ENCODE data around the gene KMT2D. TPM values are rescaled to one million over a fixed set of nuclear protein-coding genes. Genes with fewer than 3 reads are reported as not detected.
A peak's percentile ranks its signal among the peaks of the same experiment; 100 is the strongest.

The KMT2D gene
- total RNA-seq, 1 donor from 2014 or later, result 86.9 TPM

DNA sequence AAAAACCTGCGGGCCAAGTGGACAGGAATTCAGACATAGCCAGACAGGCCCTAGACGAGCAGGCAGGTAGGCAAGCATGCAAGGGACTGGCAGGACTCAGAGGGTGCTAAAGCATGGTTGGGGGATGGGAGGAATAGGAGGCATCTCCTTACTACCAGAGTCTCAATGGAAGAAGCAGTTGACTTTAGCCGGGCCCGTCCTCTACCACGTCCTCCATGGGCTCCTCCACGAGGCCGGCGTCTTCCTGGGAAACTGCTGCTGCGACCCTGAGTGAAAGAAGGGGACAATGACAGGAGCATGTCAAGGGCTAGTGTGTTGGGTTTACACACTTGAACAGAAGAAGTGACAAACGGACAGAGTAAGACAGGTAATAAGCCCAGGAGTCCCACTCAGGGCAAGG is 11.6 kb downstream of the KMT2D start:
- H4K20me1 ChIP-seq (ENCODE audit: insufficient read depth, low read length), result peaks cover 86% of the 10 kb centered on the region
- Mint-ChIP-seq H3K27ac (ENCODE audit: unreplicated experiment) (peak overlapping the region; percentile 81), H3K27me3 (ENCODE audit: low read depth, unreplicated experiment) (no peaks in the 10 kb centered on the region), H3K36me3 (ENCODE audit: low read depth, unreplicated experiment) (peaks cover 32% of the 10 kb centered on the region), H3K9me3 (ENCODE audit: unreplicated experiment) (no peaks in the 10 kb centered on the region), H3K4me1 (ENCODE audit: low read depth, unreplicated experiment) (peaks cover 22% of the 10 kb centered on the region), H3K4me3 (ENCODE audit: unreplicated experiment) (no peak overlapping the region)
- H3K4me3 ChIP-seq (ENCODE audit: insufficient read depth, low read depth, low read length), result no peak overlapping the region
- peaks cover 15% of the 10 kb centered on the region for H3K4me1 ChIP-seq (ENCODE audit: insufficient read depth, low read length)
- H3K27me3 ChIP-seq (ENCODE audit: insufficient read depth, low read length), result no peaks in the 10 kb centered on the region
- H3K4me2 ChIP-seq (ENCODE audit: low read length), result peak overlapping the region; percentile 72
- no peak for DNase-seq (ENCODE audit: low read depth)
- peak overlapping the region; percentile 45 for H3K27ac ChIP-seq (ENCODE audit: low read depth, low read length)
- H3K9ac ChIP-seq (ENCODE audit: low read length), result no peak overlapping the region
- H3K79me2 ChIP-seq (ENCODE audit: insufficient read depth, low read length), result peaks cover 62% of the 10 kb centered on the region
- H3K36me3 ChIP-seq (ENCODE audit: insufficient read depth, low read length), result peaks cover 52% of the 10 kb centered on the region
- no peaks in the 10 kb centered on the region for H3K9me3 ChIP-seq (ENCODE audit: insufficient read depth, low read depth, low read length)
- no peak for FAIRE-seq
- H2AFZ ChIP-seq (ENCODE audit: low read depth, low read length), result no peak overlapping the region
- TF ChIP-seq EZH2 (IDR thresholded peaks at IDR 0.05; ENCODE audit: insufficient read depth, low read length), result no peak
- TF ChIP-seq, protein P1, sequence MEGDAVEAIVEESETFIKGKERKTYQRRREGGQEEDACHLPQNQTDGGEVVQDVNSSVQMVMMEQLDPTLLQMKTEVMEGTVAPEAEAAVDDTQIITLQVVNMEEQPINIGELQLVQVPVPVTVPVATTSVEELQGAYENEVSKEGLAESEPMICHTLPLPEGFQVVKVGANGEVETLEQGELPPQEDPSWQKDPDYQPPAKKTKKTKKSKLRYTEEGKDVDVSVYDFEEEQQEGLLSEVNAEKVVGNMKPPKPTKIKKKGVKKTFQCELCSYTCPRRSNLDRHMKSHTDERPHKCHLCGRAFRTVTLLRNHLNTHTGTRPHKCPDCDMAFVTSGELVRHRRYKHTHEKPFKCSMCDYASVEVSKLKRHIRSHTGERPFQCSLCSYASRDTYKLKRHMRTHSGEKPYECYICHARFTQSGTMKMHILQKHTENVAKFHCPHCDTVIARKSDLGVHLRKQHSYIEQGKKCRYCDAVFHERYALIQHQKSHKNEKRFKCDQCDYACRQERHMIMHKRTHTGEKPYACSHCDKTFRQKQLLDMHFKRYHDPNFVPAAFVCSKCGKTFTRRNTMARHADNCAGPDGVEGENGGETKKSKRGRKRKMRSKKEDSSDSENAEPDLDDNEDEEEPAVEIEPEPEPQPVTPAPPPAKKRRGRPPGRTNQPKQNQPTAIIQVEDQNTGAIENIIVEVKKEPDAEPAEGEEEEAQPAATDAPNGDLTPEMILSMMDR (IDR thresholded peaks at IDR 0.05; ENCODE audit: insufficient read depth, low read depth, low read length), result no peak

DNA sequence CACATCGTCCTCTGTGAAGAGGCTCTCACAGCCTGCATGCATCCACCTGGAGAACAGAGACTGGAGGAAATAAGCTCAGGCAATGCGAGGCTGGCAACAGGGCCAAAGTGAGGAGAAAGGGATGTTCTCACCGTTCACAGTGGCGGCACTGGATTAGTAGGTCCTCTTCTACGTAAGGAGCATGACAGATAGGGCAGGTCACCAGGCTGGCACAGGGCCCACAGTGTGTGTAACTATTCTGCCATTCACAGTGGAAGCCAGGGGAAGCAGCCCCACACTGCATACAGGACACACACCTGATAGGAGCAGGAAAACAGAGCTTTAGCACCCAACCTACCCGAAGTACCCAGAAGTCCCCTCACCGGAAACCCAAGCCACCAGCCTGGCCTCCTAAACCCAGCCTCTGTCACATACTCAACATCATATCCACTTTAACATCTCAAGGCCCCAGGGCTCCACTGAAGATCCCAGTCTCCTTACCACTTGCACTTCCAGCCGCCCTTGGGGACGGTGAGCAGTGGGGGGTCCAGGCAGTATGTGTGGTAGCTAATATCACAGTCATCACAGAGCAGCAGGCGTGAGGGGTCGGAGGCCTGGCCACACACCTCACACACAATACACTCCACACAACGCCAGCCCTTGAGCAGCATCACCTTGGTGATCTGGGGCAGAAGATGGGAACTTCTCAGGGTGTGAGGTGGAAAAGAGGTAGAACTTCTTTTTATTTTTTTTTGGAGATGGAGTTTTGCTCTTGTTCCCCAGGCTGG is 14.3 kb downstream of the KMT2D start:
- peak overlapping the region; percentile 47 for H3K27ac Mint-ChIP-seq (ENCODE audit: unreplicated experiment)
- H3K36me3 Mint-ChIP-seq (ENCODE audit: low read depth, unreplicated experiment), result peaks cover 33% of the 10 kb centered on the region
- Histone ChIP-seq H3K27ac (ENCODE audit: low read depth, low read length) (no peak overlapping the region), H3K9me3 (ENCODE audit: insufficient read depth, low read depth, low read length) (no peaks in the 10 kb centered on the region), H3K27me3 (ENCODE audit: insufficient read depth, low read length) (no peaks in the 10 kb centered on the region), H3K36me3 (ENCODE audit: insufficient read depth, low read length) (peaks cover 57% of the 10 kb centered on the region), H4K20me1 (ENCODE audit: insufficient read depth, low read length) (peaks cover 87% of the 10 kb centered on the region), H3K79me2 (ENCODE audit: insufficient read depth, low read length) (peaks cover 36% of the 10 kb centered on the region), H3K4me3 (ENCODE audit: insufficient read depth, low read depth, low read length) (no peak overlapping the region), H2AFZ (ENCODE audit: low read depth, low read length) (no peak overlapping the region), H3K4me1 (ENCODE audit: insufficient read depth, low read length) (peaks cover 15% of the 10 kb centered on the region), H3K4me2 (ENCODE audit: low read length) (no peak overlapping the region), H3K9ac (ENCODE audit: low read length) (no peak overlapping the region)
- TF ChIP-seq, protein P1 (IDR thresholded peaks at IDR 0.05; ENCODE audit: insufficient read depth, low read depth, low read length), result no peak
- TF ChIP-seq EZH2 (IDR thresholded peaks at IDR 0.05; ENCODE audit: insufficient read depth, low read length), result no peak
- H3K9me3 Mint-ChIP-seq (ENCODE audit: unreplicated experiment), result no peaks in the 10 kb centered on the region
- peaks cover 18% of the 10 kb centered on the region for H3K4me1 Mint-ChIP-seq (ENCODE audit: low read depth, unreplicated experiment)
- no peaks in the 10 kb centered on the region for H3K27me3 Mint-ChIP-seq (ENCODE audit: low read depth, unreplicated experiment)
- H3K4me3 Mint-ChIP-seq (ENCODE audit: unreplicated experiment), result no peak overlapping the region
- FAIRE-seq (no peak), DNase-seq (ENCODE audit: low read depth) (no peak)

DNA sequence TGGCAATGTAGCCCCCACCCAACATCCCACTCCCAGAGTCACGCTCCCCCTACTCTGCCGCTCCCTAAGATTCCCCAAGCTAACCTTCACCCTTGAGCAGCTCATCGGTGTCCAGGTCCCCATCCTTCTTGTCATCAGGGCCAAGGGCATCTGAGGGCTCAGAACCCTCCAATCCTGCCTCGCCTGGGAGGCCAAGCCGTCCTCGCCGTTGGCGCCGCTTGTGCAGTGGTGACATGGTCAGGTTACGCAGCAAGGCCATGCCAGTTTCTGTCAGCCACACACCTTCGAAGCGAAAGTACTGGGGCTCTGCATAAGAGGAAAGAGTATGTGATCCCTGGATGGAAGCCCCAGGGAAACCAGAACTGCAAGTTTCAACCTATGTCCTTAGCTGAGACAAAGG is 15.9 kb downstream of the KMT2D start:
- TF ChIP-seq, protein P1 (IDR thresholded peaks at IDR 0.05; ENCODE audit: insufficient read depth, low read depth, low read length), result no peak
- TF ChIP-seq EZH2 (IDR thresholded peaks at IDR 0.05; ENCODE audit: insufficient read depth, low read length), result no peak
- Mint-ChIP-seq H3K9me3 (ENCODE audit: unreplicated experiment) (no peaks in the 10 kb centered on the region), H3K27ac (ENCODE audit: unreplicated experiment) (no peak overlapping the region), H3K36me3 (ENCODE audit: low read depth, unreplicated experiment) (peaks cover 34% of the 10 kb centered on the region), H3K27me3 (ENCODE audit: low read depth, unreplicated experiment) (no peaks in the 10 kb centered on the region), H3K4me3 (ENCODE audit: unreplicated experiment) (no peak overlapping the region), H3K4me1 (ENCODE audit: low read depth, unreplicated experiment) (peaks cover 15% of the 10 kb centered on the region)
- DNase-seq (ENCODE audit: low read depth) (no peak), FAIRE-seq (no peak)
- H3K36me3 ChIP-seq (ENCODE audit: insufficient read depth, low read length), result peaks cover 61% of the 10 kb centered on the region
- no peak overlapping the region for H3K4me3 ChIP-seq (ENCODE audit: insufficient read depth, low read depth, low read length)
- H3K4me1 ChIP-seq (ENCODE audit: insufficient read depth, low read length), result peaks cover 7% of the 10 kb centered on the region
- no peak overlapping the region for H3K27ac ChIP-seq (ENCODE audit: low read depth, low read length)
- H2AFZ ChIP-seq (ENCODE audit: low read depth, low read length), result no peak overlapping the region
- H3K9me3 ChIP-seq (ENCODE audit: insufficient read depth, low read depth, low read length), result no peaks in the 10 kb centered on the region
- H4K20me1 ChIP-seq (ENCODE audit: insufficient read depth, low read length), result peaks cover 80% of the 10 kb centered on the region
- no peak overlapping the region for H3K9ac ChIP-seq (ENCODE audit: low read length)
- H3K79me2 ChIP-seq (ENCODE audit: insufficient read depth, low read length), result peaks cover 21% of the 10 kb centered on the region
- H3K4me2 ChIP-seq (ENCODE audit: low read length), result no peak overlapping the region
- H3K27me3 ChIP-seq (ENCODE audit: insufficient read depth, low read length), result no peaks in the 10 kb centered on the region

Data from astrocyte (in vitro differentiated cells and primary cell).